DMS79 treated with DMSO at 0.1 percent for 48 hours (cell line): Measurements from ENCODE around the gene MYRIP.
A peak's percentile ranks its signal among the peaks of the same experiment; 100 is the strongest.

Experiments
- DNase-seq: peaks from one replicate; lab custom pipeline; 2025; lab: John Stamatoyannopoulos, UW

The MYRIP gene

GRCh38 chr3:40292637-40293349 is 483.4 kb downstream of the MYRIP start:
- DNase-seq, result no peak

GRCh38 chr3:40294434-40294833 is 485.0 kb downstream of the MYRIP start:
- no peak for DNase-seq

DNA sequence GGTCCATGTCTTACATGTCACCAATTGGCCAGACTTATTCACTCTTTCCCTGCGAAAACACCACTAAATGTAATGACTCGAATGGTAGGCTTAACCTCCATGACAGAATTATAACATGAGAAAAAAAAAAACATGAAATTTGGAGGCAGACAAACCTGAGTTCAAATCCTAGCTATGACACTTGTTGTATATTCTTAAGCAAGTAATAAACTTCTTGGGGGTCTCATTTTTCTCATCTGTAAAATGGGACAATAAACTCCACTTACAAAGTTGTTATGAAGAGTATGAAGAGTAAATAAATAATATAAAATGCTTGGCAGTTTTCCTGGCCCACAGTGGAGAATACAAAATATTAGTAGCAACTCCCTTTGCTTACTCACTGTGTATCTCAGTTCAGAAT is 488.7 kb downstream of the MYRIP start:
- no peak for DNase-seq

DNA sequence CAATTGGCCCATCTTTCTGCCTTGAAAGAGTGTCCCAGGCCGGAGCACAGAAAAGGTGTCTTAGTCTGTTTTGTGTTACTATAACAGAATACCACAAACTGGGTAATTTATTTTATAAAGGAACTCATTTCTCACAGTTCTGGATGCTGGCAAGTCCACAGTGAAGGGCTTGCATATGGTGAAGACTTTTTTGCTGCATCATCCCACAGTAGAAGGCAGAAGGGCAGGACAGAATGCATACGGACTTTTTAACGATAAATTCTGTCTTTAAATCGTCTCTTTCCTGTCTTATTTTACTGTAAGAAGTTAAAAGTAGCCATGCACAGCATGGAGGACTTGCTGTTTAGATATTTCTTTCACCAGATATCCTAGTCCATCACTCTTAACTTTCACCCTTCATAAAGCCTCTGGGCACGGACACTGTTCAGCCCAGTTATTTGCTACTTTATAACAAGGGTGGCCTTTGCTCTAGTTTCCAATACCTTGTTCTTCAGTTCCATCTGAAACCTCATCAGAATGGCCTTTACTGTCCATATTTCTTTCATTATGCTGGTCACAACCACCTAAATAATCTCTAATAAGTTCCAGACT is 489.8 kb downstream of the MYRIP start:
- no peak for DNase-seq

GRCh38 chr3:40299721-40300335 is 490.4 kb downstream of the MYRIP start:
- no peak for DNase-seq

DNA sequence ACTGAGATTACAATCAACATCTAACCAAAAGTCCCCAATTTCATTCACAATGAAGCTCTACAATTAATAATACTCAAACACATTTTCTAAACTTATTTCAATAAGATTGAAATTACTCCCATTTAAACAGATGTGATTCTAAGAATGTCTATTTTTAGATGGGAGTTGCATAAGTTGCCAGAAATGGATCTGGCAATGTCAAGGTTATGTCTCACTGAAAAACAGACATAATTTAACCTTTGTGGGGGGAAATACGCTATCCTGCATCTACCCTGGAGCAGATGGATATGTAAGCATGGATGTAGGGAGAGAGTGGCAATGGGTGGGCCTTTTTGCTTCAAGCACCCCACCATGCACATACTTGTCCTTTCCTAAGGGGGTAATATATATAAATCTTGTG is 493.4 kb downstream of the MYRIP start:
- no peak for DNase-seq

DNA sequence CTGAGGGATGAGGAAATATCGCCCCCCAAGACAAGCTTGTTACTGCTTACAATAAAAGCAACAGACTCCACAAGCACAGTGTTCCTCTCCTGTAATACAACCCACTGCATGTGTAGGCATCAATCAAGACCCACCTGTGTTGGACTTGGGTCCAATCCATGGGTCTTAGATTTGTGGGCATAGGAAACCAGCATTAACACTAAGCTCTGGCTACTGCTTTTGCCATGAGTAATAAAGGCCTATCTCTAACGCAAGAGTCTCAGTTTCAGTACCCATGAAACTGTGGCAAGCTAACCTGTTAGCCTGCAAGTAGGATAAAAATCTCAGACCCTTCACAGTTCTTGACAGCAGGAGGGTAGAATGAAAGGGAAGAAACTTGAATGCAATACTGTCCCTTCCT is 494.9 kb downstream of the MYRIP start:
- DNase-seq, result no peak

GRCh38 chr3:40306336-40306735 is 496.9 kb downstream of the MYRIP start:
- no peak for DNase-seq

- no peak for DNase-seq
Observed at GRCh38 chr3:40307176-40307575, 497.8 kb downstream of the MYRIP start.

DNA sequence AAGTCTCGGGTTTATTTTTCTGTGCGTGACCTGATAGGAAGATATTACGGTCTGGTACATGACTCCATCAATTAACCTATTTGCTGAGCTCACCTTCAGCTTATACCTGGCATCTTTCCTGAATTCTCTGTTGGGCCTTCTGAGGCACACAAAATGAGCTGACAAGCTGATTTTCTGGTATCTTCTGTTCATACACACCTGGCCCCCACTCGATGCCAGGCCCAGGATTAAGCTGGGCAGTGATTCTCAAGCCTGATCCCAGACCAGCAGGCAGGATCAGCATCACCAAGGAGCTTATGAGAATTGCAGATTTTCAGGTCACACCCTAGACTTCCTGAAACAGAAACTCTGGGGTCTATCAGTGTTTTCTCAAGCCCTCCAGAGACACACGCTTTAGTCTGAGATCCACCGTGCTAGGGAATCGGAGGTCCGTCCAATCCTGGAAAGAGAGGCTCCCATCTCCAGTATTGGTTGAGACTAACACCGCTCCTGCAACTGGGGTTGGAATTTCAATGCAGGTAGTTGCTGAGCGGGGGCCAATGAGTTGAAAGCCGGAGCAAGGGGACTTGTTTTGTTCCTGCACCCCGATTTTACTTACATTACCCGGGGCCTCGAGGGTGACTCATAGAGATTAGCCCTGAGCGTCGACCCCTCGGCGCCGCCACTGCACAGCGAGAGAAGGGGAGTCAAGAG is 499.5 kb downstream of the MYRIP start:
- peak; percentile 16 for DNase-seq

GRCh38 chr3:40309418-40309924 is 500.1 kb downstream of the MYRIP start, which contains the start of gene EIF1B:
Gene EIF1B (plus strand): TSS chr3:40309707. CDS start chr3:40309942, 235 bp downstream.
- DNase-seq, result peak; percentile 74
